Stimulated activated CD4-positive, alpha-beta T cell treated with anti-CD3 and anti-CD28 coated beads, TNF-alpha, amount 100 ng/mL, for 48 hours (primary cell): ENCODE results near the gene OTUD7B.
A peak's percentile ranks its signal among the peaks of the same experiment; 100 is the strongest.

Source experiments
- DNase-seq, 3 donors: peaks; one replicate each; pipeline ENCODE4 v3.0.0-alpha.2; 2020; ENCODE audit warnings: low read depth in 3 of 3

The OTUD7B gene

GRCh38 chr1:149916898-149917252 is 93.7 kb downstream of the OTUD7B start:
- no peak for DNase-seq

GRCh38 chr1:149916193-149916897 is 94.2 kb downstream of the OTUD7B start:
- no peak for DNase-seq

- DNase-seq: no peak
These were observed 94.9 kb downstream of the OTUD7B start for GRCh38 chr1:149915429-149916192.

GRCh38 chr1:149914545-149914944 is 96.0 kb downstream of the OTUD7B start:
- DNase-seq: no peak

- no peak for DNase-seq
These were observed 103.9 kb downstream of the OTUD7B start for GRCh38 chr1:149906570-149907075.

- no peak for DNase-seq
These were observed 106.6 kb downstream of the OTUD7B start for GRCh38 chr1:149903836-149904491.

- peak; percentile 60 to 76 (median 70) for DNase-seq
These were observed 110.9 kb downstream of the OTUD7B start, which contains the start of gene BOLA1 for GRCh38 chr1:149899460-149900284. TSS of gene BOLA1 (plus strand) at chr1:149899568. CDS start at chr1:149900060, 492 bp downstream.

- DNase-seq: no peak
These were observed 114.0 kb downstream of the OTUD7B start for GRCh38 chr1:149896575-149896974.

- DNase-seq: no peak
These were observed 121.6 kb downstream of the OTUD7B start for GRCh38 chr1:149888999-149889289.

- DNase-seq: peak; percentile 67 to 82 (median 75)
These were observed 122.1 kb downstream of the OTUD7B start for GRCh38 chr1:149888247-149888998.
